Liver (tissue), 3 donors: Measurements from ENCODE around the gene NMNAT2.
A peak's percentile ranks its signal among the peaks of the same experiment; 100 is the strongest.

Experiments
- CTCF ChIP-seq: fragments of 150-350 bp; IDR thresholded peaks from 2 replicates; pipeline ENCODE4 v1.5.1; 2017; ENCODE audit warnings: improper control_type of control experiment, low read depth, low read length; ENCODE audit not compliant: missing input control
- MAX ChIP-seq: IDR thresholded peaks from 2 replicates; pipeline ENCODE4 v1.6.1; 2016; ENCODE audit warnings: antibody characterized with exemption
- RAD21 ChIP-seq, 2 donors: IDR thresholded peaks; 2 replicates each; pipeline ENCODE4 v1.6.1; 2016; ENCODE audit warnings: antibody characterized with exemption in 2 of 2, mild to moderate bottlenecking in 2 of 2
- SP1 ChIP-seq: IDR thresholded peaks from 2 replicates; pipeline ENCODE4 v1.6.1; 2018; ENCODE audit warnings: antibody characterized with exemption, mild to moderate bottlenecking
- ZBTB33 ChIP-seq: IDR thresholded peaks from 2 replicates; pipeline ENCODE4 v1.6.1; 2016; ENCODE audit warnings: antibody characterized with exemption
- donor health status: healthy.
- donor health status: healthy.

- TF ChIP-seq CTCF = peak; percentile 56
- peak; percentile 63 to 74 for TF ChIP-seq RAD21 (IDR thresholded peaks at IDR 0.05)
- no peak for TF ChIP-seq SP1
- TF ChIP-seq ZBTB33 = no peak
- no peak for TF ChIP-seq MAX
Measured at GRCh38 chr1:183234660-183235476, 183.3 kb downstream of the NMNAT2 start.
